Right cardiac atrium (tissue), 5 donors: ENCODE measurements around the gene FUOM. TPM values are rescaled to one million over a fixed set of nuclear protein-coding genes. Genes with fewer than 3 reads are reported as not detected.
"Not testable (repeated sequence)": the region's sequence is repeated elsewhere in the genome, so short reads cannot be mapped to it uniquely, and the experiment has no call there.

Experiments
- ATAC-seq, 2 donors: fragments of 200-7000 bp; cut with Tn5 transposase; one replicate each; pipeline versions ENCODE4 v1.8.0 to v1.9.1; 2020; ENCODE audit warnings: moderate library complexity in 2 of 2, mild to moderate bottlenecking in 1 of 2
- DNase-seq, 3 donors: peaks; one replicate each; pipeline ENCODE4 v3.0.0-alpha.2; 2020
- H3K27ac ChIP-seq: one replicate; pipeline ENCODE4 v1.5.1; 2013; ENCODE audit warnings: mild to moderate bottlenecking, low read length, control low read depth, moderate library complexity
- H3K27me3 ChIP-seq: one replicate; pipeline ENCODE4 v1.6.1; 2013; ENCODE audit not compliant: control insufficient read depth, insufficient read depth
- H3K4me1 ChIP-seq: one replicate; pipeline ENCODE4 v1.6.1; 2013; ENCODE audit warnings: low read length; ENCODE audit not compliant: control insufficient read depth, insufficient read depth
- H3K4me3 ChIP-seq: one replicate; pipeline ENCODE4 v1.5.1; 2013; ENCODE audit warnings: low read length, control low read depth
- H3K9me3 ChIP-seq: one replicate; pipeline ENCODE4 v1.6.1; 2013; ENCODE audit warnings: low read length; ENCODE audit not compliant: control insufficient read depth
- WGBS: extraction: QIAGEN DNeasy Blood & Tissue Kit; methylation state at CpG from one replicate; pipeline ENCODE4 v1.1.7; 2013; 5-methylcytosine and 5-hydroxymethylcytosine counted together
- intact Hi-C, 4 donors: fragments of 100-400 bp; cut with DNase I; formaldehyde crosslinking; loops; one replicate each; pipeline versions ENCODE4 v1.11.0 to v1.14.0; 2022 to 2023
- polyA plus RNA-seq: library from polyadenylated mRNA; stranded (reverse); fragments of 200-250 nt; gene quantifications from one replicate; pipeline ENCODE4 v1.2.3, GENCODE V29; 2013
- total RNA-seq, 4 donors: library from RNA; stranded (reverse); fragmentation: NEBNext Ultra II Directional; extraction: Animal tissue kit (Norgen Biotek cat#: 25700); gene quantifications; one replicate each; pipeline ENCODE4 v1.2.1, GENCODE V29; 2021
- donor health status: healthy with polysubstance abuse.
- donor health status: DM: no; HTN: yes; CAD: no.
- donor health status: DM: no; HTN: no; CAD: no.
- donor health status: DM: no; HTN: yes; CAD: no; lungs with severe emphysema.
- donor health status: DM: yes; HTN: yes; CAD: no.

Gene FUOM
- total and polyA plus RNA-seq, 5 donors = 19.7 to 26.9 (median 23.3) TPM

DNA sequence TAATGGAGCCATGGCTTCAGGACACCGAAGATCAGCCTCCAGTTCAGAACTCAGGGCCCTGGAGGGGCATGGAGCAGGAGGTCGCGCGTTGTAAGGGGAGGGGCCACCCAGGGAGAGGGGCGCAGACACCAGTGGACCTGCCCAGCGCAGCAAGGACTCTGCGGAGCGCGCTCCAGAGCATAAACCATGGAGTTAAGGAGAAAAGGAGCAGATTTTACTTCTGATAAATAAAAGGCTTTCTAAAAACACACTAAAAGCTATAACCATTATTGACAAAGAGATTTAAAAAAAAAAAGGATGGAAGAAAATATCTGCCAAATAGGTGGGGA is 31.6 kb downstream of the FUOM start:
- H3K27ac ChIP-seq = no peak overlapping the region
- peak overlapping the region; percentile 40 for H3K4me3 ChIP-seq
- no peaks in the 10 kb centered on the region for H3K9me3 ChIP-seq
- 29% methylated on average over 9 of the region's 9 CpGs for WGBS
- no peaks in the 10 kb centered on the region for H3K4me1 ChIP-seq
- intact Hi-C loops = loop anchor here in 1 of 4 donors (5.0 to 10.0 kb wide), 2 partner anchors 199 to 281 kb away; partner anchors contain the start of gene CYP2E1
- no peak for ATAC-seq
- H3K27me3 ChIP-seq = no peaks in the 10 kb centered on the region
- DNase-seq = no peak

- peak in 2 of 3 donors; percentile 50 to 59 for DNase-seq
- Histone ChIP-seq H3K27ac (no peak overlapping the region), H3K27me3 (no peaks in the 10 kb centered on the region), H3K4me1 (no peaks in the 10 kb centered on the region), H3K9me3 (no peaks in the 10 kb centered on the region), H3K4me3 (peak overlapping the region; percentile 40)
- peak in 1 of 2 donors; percentile 16 for ATAC-seq
- intact Hi-C loops = loop anchor here in 1 of 4 donors (5.0 to 10.0 kb wide), 2 partner anchors 199 to 282 kb away; partner anchors contain the start of gene CYP2E1
- 1% methylated on average over 91 of the region's 91 CpGs for WGBS
Observed at GRCh38 chr10:133325440-133326222, 32.2 kb downstream of the FUOM start.

DNA sequence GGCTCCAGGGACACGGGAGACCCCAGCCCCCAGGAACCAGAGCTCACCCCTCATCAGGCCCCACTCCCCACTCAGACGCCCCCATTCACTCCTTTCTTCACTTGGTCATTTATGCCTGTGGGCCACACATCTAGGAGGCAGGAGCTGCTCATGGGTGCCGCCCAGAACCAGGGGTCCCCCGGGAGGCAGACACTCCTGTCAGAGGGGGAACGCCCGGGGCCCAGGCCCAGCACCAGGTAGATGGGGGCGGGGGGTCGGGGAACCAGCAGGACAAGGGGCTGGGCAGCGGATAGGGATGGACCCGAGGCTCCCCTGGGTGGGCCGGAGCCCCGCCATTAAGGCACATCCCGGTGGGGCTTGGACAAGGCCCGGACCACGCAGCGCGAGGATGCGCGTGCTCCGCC is 33.0 kb downstream of the FUOM start:
- Histone ChIP-seq H3K4me1 (no peaks in the 10 kb centered on the region), H3K9me3 (no peaks in the 10 kb centered on the region), H3K4me3 (no peak overlapping the region), H3K27ac (no peak overlapping the region), H3K27me3 (no peaks in the 10 kb centered on the region)
- intact Hi-C loops = loop anchor here in 1 of 4 donors (5.0 to 10.0 kb wide), 2 partner anchors 200 to 282 kb away; partner anchors contain the start of gene CYP2E1
- 20% methylated on average over 20 of the region's 20 CpGs for WGBS
- ATAC-seq (peak in 1 of 2 donors; percentile 8), DNase-seq (peak in 1 of 3 donors; percentile 63)

DNA sequence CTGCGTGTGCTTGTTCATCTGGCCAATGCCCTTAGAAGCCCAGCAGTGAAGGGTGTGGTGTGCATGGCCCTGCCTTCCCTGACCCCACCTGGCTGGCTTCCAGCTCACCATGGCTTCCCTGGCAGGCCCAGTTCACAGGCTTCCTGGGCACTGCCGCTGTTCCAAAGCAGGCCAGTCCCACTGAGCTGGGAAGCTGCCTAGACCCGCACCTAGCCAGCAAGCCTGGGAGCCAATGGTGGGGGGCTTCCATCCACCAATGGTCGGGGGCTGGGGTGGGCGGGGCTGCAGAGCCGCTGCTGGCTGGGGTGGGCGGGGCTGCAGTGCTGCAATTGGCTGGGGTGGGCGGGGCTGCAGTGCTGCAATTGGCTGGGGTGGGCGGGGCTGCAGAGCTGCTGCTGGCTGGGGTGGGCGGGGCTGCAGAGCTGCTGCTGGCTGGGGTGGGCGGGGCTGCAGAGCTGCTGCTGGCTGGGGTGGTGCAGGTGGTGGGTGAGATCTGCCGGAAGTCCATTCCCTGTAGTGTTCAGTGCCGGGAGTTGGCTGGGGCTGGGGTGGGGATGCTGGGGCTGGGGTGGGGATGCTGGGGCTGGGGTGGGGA is 33.5 kb downstream of the FUOM start:
- H3K9me3 ChIP-seq = no peaks in the 10 kb centered on the region
- H3K27ac ChIP-seq = no peak overlapping the region
- WGBS = 7% methylated on average over 13 of the region's 13 CpGs
- DNase-seq = peak; percentile 58 to 78 (median 72)
- intact Hi-C loops = loop anchor here in 1 of 4 donors (10.0 kb wide), 1 partner anchor 201 kb away; the partner anchor contains the start of gene CYP2E1
- H3K4me1 ChIP-seq = no peaks in the 10 kb centered on the region
- no peaks in the 10 kb centered on the region for H3K27me3 ChIP-seq
- no peak overlapping the region for H3K4me3 ChIP-seq
- ATAC-seq = peak; percentile 48 to 62

GRCh38 chr10:133322064-133322709 is 35.6 kb downstream of the FUOM start:
- H3K27me3 ChIP-seq, H3K27ac ChIP-seq, ATAC-seq, H3K9me3 ChIP-seq, H3K4me1 ChIP-seq, H3K4me3 ChIP-seq: not testable (repeated sequence)
- whole genome bisulfite sequencing = 74% methylated on average over 12 of the region's 14 CpGs
- intact Hi-C loops = loop anchor here in 1 of 4 donors (10.0 kb wide), 1 partner anchor 203 kb away; the partner anchor contains the start of gene CYP2E1
- peak in 1 of 3 donors; percentile 17 for DNase-seq

- not testable (repeated sequence) for H3K27ac ChIP-seq, H3K4me1 ChIP-seq, H3K9me3 ChIP-seq, H3K4me3 ChIP-seq, ATAC-seq, H3K27me3 ChIP-seq
- intact Hi-C loops = loop anchor here in 1 of 4 donors (10.0 kb wide), 1 partner anchor 204 kb away; the partner anchor contains the start of gene CYP2E1
- 93% methylated on average over 6 of the region's 6 CpGs for WGBS
- peak in 1 of 3 donors; percentile 13 for DNase-seq
Observed at GRCh38 chr10:133320852-133321422, 36.9 kb downstream of the FUOM start.

DNA sequence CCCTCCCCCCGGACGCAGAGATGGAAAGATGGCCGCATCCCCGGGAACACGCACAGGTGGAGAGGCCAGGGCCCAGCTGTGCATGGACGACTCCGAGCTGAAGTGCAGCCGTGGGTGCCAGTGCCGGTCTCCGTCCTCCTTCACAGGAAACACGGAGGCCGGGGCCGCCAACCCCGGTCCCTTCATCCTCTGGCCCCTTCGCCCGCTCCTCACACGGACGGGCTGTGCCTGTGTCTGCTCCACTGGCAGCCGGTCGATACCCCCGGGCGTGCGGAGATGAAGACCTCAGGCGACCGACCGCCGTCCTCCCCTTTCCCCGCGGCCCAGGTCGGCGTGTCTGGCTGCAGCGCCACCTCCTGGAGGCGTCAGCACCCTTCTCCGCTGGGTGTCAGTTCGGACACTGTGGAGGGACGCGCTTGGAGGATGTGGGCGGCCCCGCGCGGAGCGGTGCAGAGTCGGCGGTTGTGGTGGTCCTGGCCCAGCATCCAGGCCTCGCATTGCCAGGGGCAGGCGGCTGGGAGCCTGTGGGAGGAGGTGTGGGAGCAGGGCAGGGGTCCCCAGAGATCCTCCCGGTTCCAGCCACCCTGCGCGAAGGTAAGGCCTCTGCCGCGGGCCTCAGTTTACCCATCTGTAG is 39.2 kb downstream of the FUOM start:
- 10% methylated on average over 51 of the region's 51 CpGs for WGBS
- Histone ChIP-seq H3K27ac (no peak overlapping the region), H3K4me1 (no peaks in the 10 kb centered on the region), H3K9me3 (no peaks in the 10 kb centered on the region), H3K27me3 (no peaks in the 10 kb centered on the region), H3K4me3 (no peak overlapping the region)
- DNase-seq (peak in 2 of 3 donors; percentile 78 to 83), ATAC-seq (peak; percentile 87 to 88)
- intact Hi-C loops = no loop called here

DNA sequence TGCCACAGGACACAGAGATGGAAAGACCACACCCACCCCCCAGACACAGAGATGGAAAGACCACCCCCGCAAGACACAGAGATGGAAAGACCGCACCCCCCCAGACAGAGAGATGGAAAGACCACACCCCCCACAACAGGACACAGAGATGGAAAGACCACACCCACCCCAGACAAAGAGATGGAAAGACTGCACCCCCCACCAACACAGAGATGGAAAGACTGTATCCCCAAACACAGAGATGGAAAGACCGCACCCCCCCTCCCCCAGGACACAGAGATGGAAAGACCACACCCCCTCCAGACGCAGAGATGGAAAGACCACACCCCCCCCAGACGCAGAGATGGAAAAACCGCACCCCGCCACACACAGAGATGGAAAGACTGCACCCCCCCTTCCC is 41.1 kb downstream of the FUOM start:
- Histone ChIP-seq H3K9me3 (no peaks in the 10 kb centered on the region), H3K4me1 (no peaks in the 10 kb centered on the region), H3K27me3 (no peaks in the 10 kb centered on the region), H3K4me3 (no peak overlapping the region), H3K27ac (no peak overlapping the region)
- DNase-seq = peak in 1 of 3 donors; percentile 20
- intact Hi-C loops = no loop called here
- ATAC-seq = no peak
- WGBS = 80% methylated on average over 7 of the region's 7 CpGs

GRCh38 chr10:133316266-133316665 is 41.6 kb downstream of the FUOM start:
- Histone ChIP-seq H3K9me3 (no peaks in the 10 kb centered on the region), H3K27me3 (no peaks in the 10 kb centered on the region), H3K27ac (no peak overlapping the region), H3K4me1 (no peaks in the 10 kb centered on the region), H3K4me3 (no peak overlapping the region)
- intact Hi-C loops = no loop called here
- WGBS = 89% methylated on average over 9 of the region's 9 CpGs
- DNase-seq (peak in 1 of 3 donors; percentile 26), ATAC-seq (no peak)

- ATAC-seq (no peak), DNase-seq (no peak)
- WGBS = 87% methylated on average over 5 of the region's 5 CpGs
- Histone ChIP-seq H3K27ac (no peak overlapping the region), H3K9me3 (no peaks in the 10 kb centered on the region), H3K4me1 (no peaks in the 10 kb centered on the region), H3K27me3 (no peaks in the 10 kb centered on the region), H3K4me3 (no peak overlapping the region)
- intact Hi-C loops = no loop called here
Observed at GRCh38 chr10:133315847-133316246, 42.0 kb downstream of the FUOM start.
